WTC11 (cell line): Measurements from ENCODE around the gene TOR3A. TPM values are rescaled to one million over a fixed set of nuclear protein-coding genes. Genes with fewer than 3 reads are reported as not detected.

Experiments used
- ATF1 ChIP-seq: sonication (generic); formaldehyde crosslinking; IDR thresholded peaks from 2 replicates; pipeline ENCODE4 v1.8.1; 2023; ENCODE audit warnings: mild to moderate bottlenecking, moderate library complexity, missing genetic modification reagents
- E2F5 ChIP-seq: sonication (generic); formaldehyde crosslinking; IDR thresholded peaks from 2 replicates; pipeline ENCODE4 v1.8.1; 2022; ENCODE audit warnings: mild to moderate bottlenecking, moderate library complexity, missing genetic modification reagents
- FOXP1 ChIP-seq: sonication (generic); formaldehyde crosslinking; IDR thresholded peaks from 2 replicates; pipeline ENCODE4 v1.8.0; 2022; ENCODE audit warnings: missing genetic modification reagents, mild to moderate bottlenecking, moderate library complexity, borderline replicate concordance
- FOXP4 ChIP-seq: sonication (generic); formaldehyde crosslinking; IDR thresholded peaks from 2 replicates; pipeline ENCODE4 v1.8.0; 2022; ENCODE audit warnings: mild to moderate bottlenecking, missing genetic modification reagents
- GTF2I ChIP-seq: fragments of 250-450 bp; sonication (Bioruptor Pico); conservative IDR thresholded peaks from 2 replicates; pipeline ENCODE4 v1.4.0; 2021; ENCODE audit warnings: mild to moderate bottlenecking
- HMGA2 ChIP-seq: fragments of 250-450 bp; sonication (Bioruptor Pico); IDR thresholded peaks from 2 replicates; pipeline ENCODE4 v1.4.0; 2021; ENCODE audit warnings: mild to moderate bottlenecking, moderate library complexity
- JUN ChIP-seq: sonication (generic); formaldehyde crosslinking; IDR thresholded peaks from 2 replicates; pipeline ENCODE4 v1.8.0; 2023; ENCODE audit warnings: mild to moderate bottlenecking, missing genetic modification reagents
- KAT7 ChIP-seq: sonication (generic); formaldehyde crosslinking; IDR thresholded peaks from 2 replicates; pipeline ENCODE4 v1.8.1; 2023; ENCODE audit warnings: missing genetic modification reagents, mild to moderate bottlenecking, borderline replicate concordance
- MLX ChIP-seq: sonication (generic); formaldehyde crosslinking; IDR thresholded peaks from 2 replicates; pipeline ENCODE4 v1.8.1; 2023; ENCODE audit warnings: mild to moderate bottlenecking, missing genetic modification reagents, moderate library complexity
- NFE2L1 ChIP-seq: sonication (generic); formaldehyde crosslinking; IDR thresholded peaks from 2 replicates; pipeline ENCODE4 v1.8.1; 2023; ENCODE audit warnings: missing genetic modification reagents
- NR2C2 ChIP-seq: sonication (generic); formaldehyde crosslinking; IDR thresholded peaks from 2 replicates; pipeline ENCODE4 v1.8.0; 2022; ENCODE audit warnings: mild to moderate bottlenecking, missing genetic modification reagents
- TCF7 ChIP-seq: sonication (generic); formaldehyde crosslinking; IDR thresholded peaks from 2 replicates; pipeline ENCODE4 v1.8.0; 2022; ENCODE audit warnings: mild to moderate bottlenecking, low read depth, missing genetic modification reagents, moderate library complexity
- TP53 ChIP-seq: sonication (generic); formaldehyde crosslinking; IDR thresholded peaks from 2 replicates; pipeline ENCODE4 v1.8.1; 2023; ENCODE audit warnings: mild to moderate bottlenecking, missing genetic modification reagents
- USF1 ChIP-seq: sonication (generic); formaldehyde crosslinking; IDR thresholded peaks from 2 replicates; pipeline ENCODE4 v1.8.0; 2022; ENCODE audit warnings: mild to moderate bottlenecking, missing genetic modification reagents
- ZBTB21 ChIP-seq: sonication (generic); formaldehyde crosslinking; IDR thresholded peaks from 2 replicates; pipeline ENCODE4 v1.8.1; 2023; ENCODE audit warnings: mild to moderate bottlenecking, missing genetic modification reagents, borderline replicate concordance
- ZNF232 ChIP-seq: sonication (generic); formaldehyde crosslinking; IDR thresholded peaks from 2 replicates; pipeline ENCODE4 v1.8.0; 2022; ENCODE audit warnings: mild to moderate bottlenecking, missing genetic modification reagents
- ZNF396 ChIP-seq: fragments of 250-450 bp; sonication (Bioruptor Pico); IDR thresholded peaks from 2 replicates; pipeline ENCODE4 v1.8.0; 2021; ENCODE audit warnings: mild to moderate bottlenecking, moderate library complexity, borderline replicate concordance
- ZNF416 ChIP-seq: fragments of 250-450 bp; sonication (Bioruptor Pico); IDR thresholded peaks from 2 replicates; pipeline ENCODE4 v1.9.0; 2021; ENCODE audit warnings: mild to moderate bottlenecking, inconsistent platforms
- ZSCAN18 ChIP-seq: fragments of 250-450 bp; sonication (Bioruptor Pico); IDR thresholded peaks from 2 replicates; pipeline ENCODE4 v2.1.2; 2022; ENCODE audit warnings: mild to moderate bottlenecking, moderate library complexity
- total RNA-seq: library from RNA; stranded (reverse); gene quantifications from 3 replicates; pipeline ENCODE4 v1.2.3, GENCODE V29; 2021
- TF ChIP-seq, protein P1 (sequence below): sonication (generic); formaldehyde crosslinking; IDR thresholded peaks from 2 replicates; pipeline ENCODE4 v1.8.0; 2022; ENCODE audit warnings: mild to moderate bottlenecking, missing genetic modification reagents
- TF ChIP-seq, protein P2 (sequence below): fragments of 250-450 bp; sonication (Bioruptor Pico); IDR thresholded peaks from 2 replicates; pipeline ENCODE4 v1.9.0; 2021; ENCODE audit warnings: moderate library complexity, mild to moderate bottlenecking, inconsistent platforms, borderline replicate concordance
- TF ChIP-seq, protein P3 (sequence below): sonication (generic); formaldehyde crosslinking; IDR thresholded peaks from 2 replicates; pipeline ENCODE4 v1.8.0; 2022; ENCODE audit warnings: mild to moderate bottlenecking, missing genetic modification reagents
- TF ChIP-seq, protein P4 (sequence below): fragments of 250-450 bp; sonication (Bioruptor Pico); IDR thresholded peaks from 2 replicates; pipeline ENCODE4 v1.9.0; 2021; ENCODE audit warnings: mild to moderate bottlenecking
- TF ChIP-seq, protein P5 (sequence below): sonication (generic); formaldehyde crosslinking; IDR thresholded peaks from 2 replicates; pipeline ENCODE4 v1.8.0; 2022; ENCODE audit warnings: missing genetic modification reagents
- TF ChIP-seq, protein P6 (sequence below): sonication (generic); formaldehyde crosslinking; conservative IDR thresholded peaks from 2 replicates; pipeline ENCODE4 v1.8.1; 2022; ENCODE audit warnings: mild to moderate bottlenecking, missing genetic modification reagents

The TOR3A gene
- total RNA-seq, 1 experiment from 2014 or later = 20.5 TPM

DNA sequence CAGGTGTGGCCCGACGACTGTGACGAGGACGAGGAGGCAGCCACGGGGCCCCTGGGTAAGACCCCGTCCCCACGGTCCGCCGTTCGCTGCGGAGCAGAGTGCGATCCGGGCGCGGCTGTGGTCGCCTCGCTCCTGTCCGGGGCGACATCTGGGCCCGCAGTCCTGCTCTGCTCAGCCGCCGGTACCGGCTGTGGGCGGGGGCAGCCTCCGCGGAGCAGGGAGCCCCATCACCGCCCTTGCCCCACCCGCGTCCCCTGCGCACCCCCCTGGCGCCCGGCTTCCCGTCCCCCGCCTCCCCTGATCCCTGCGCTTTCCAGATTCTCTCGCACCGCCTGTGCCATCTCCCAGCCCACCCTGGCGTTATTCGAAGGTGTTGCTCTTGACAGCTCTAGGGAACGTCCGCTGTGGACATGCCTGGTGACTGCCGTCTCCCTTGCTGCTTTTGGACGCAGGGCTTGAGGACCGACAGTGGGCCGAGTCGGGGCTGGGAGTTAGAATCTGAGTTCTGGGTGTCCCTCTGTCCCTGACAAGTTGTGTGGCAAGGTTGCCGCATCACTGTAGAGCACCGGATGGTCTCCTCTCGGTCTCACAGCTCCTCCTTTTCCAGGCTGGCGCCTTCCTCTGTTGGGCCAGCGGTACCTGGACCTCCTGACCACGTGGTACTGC, 596 bp downstream of the TOR3A start (continued):
- no peak for TF ChIP-seq TCF7
- TF ChIP-seq ZNF396 (CRISPR knock-in tag) = no peak
- no peak for TF ChIP-seq MLX (CRISPR knock-in tag)
- TF ChIP-seq TP53 = no peak
- no peak for TF ChIP-seq HMGA2
- no peak for TF ChIP-seq ZNF232
- 0 out of 2 replicates have a peak, but pooled peaks have one; percentile 4 for TF ChIP-seq FOXP4 (CRISPR knock-in tag)
- TF ChIP-seq, protein P1, sequence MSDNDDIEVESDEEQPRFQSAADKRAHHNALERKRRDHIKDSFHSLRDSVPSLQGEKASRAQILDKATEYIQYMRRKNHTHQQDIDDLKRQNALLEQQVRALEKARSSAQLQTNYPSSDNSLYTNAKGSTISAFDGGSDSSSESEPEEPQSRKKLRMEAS (CRISPR knock-in tag) = peak; percentile 58; the same call in 1 of the 2 replicates
- TF ChIP-seq NFE2L1 = no peak
- TF ChIP-seq, protein P2, sequence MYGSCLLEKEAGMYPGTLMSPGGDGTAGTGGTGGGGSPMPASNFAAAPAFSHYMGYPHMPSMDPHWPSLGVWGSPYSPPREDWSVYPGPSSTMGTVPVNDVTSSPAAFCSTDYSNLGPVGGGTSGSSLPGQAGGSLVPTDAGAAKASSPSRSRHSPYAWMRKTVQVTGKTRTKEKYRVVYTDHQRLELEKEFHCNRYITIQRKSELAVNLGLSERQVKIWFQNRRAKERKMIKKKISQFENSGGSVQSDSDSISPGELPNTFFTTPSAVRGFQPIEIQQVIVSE (CRISPR knock-in tag) = no peak
- no peak; the same call in 1 of the 2 replicates for TF ChIP-seq JUN
- TF ChIP-seq ATF1 (CRISPR knock-in tag) = no peak
- no peak for TF ChIP-seq ZNF416 (CRISPR knock-in tag)
- TF ChIP-seq ZSCAN18 (CRISPR knock-in tag) = no peak
- no peak for TF ChIP-seq E2F5 (CRISPR knock-in tag)
- TF ChIP-seq, protein P3, sequence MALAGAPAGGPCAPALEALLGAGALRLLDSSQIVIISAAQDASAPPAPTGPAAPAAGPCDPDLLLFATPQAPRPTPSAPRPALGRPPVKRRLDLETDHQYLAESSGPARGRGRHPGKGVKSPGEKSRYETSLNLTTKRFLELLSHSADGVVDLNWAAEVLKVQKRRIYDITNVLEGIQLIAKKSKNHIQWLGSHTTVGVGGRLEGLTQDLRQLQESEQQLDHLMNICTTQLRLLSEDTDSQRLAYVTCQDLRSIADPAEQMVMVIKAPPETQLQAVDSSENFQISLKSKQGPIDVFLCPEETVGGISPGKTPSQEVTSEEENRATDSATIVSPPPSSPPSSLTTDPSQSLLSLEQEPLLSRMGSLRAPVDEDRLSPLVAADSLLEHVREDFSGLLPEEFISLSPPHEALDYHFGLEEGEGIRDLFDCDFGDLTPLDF (CRISPR knock-in tag) = no peak
- peak; percentile 84 for TF ChIP-seq USF1 (CRISPR knock-in tag)
- TF ChIP-seq KAT7 (CRISPR knock-in tag) = no peak
- TF ChIP-seq FOXP1 = no peak
- TF ChIP-seq, protein P4, sequence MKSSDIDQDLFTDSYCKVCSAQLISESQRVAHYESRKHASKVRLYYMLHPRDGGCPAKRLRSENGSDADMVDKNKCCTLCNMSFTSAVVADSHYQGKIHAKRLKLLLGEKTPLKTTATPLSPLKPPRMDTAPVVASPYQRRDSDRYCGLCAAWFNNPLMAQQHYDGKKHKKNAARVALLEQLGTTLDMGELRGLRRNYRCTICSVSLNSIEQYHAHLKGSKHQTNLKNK (CRISPR knock-in tag) = no peak
- no peak for TF ChIP-seq NR2C2 (CRISPR knock-in tag)
- no peak for TF ChIP-seq GTF2I (CRISPR knock-in tag)
- no peak for TF ChIP-seq ZBTB21 (CRISPR knock-in tag)
- TF ChIP-seq, protein P5, sequence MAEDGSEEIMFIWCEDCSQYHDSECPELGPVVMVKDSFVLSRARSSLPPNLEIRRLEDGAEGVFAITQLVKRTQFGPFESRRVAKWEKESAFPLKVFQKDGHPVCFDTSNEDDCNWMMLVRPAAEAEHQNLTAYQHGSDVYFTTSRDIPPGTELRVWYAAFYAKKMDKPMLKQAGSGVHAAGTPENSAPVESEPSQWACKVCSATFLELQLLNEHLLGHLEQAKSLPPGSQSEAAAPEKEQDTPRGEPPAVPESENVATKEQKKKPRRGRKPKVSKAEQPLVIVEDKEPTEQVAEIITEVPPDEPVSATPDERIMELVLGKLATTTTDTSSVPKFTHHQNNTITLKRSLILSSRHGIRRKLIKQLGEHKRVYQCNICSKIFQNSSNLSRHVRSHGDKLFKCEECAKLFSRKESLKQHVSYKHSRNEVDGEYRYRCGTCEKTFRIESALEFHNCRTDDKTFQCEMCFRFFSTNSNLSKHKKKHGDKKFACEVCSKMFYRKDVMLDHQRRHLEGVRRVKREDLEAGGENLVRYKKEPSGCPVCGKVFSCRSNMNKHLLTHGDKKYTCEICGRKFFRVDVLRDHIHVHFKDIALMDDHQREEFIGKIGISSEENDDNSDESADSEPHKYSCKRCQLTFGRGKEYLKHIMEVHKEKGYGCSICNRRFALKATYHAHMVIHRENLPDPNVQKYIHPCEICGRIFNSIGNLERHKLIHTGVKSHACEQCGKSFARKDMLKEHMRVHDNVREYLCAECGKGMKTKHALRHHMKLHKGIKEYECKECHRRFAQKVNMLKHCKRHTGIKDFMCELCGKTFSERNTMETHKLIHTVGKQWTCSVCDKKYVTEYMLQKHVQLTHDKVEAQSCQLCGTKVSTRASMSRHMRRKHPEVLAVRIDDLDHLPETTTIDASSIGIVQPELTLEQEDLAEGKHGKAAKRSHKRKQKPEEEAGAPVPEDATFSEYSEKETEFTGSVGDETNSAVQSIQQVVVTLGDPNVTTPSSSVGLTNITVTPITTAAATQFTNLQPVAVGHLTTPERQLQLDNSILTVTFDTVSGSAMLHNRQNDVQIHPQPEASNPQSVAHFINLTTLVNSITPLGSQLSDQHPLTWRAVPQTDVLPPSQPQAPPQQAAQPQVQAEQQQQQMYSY = no peak
- TF ChIP-seq, protein P6, sequence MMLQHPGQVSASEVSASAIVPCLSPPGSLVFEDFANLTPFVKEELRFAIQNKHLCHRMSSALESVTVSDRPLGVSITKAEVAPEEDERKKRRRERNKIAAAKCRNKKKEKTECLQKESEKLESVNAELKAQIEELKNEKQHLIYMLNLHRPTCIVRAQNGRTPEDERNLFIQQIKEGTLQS (CRISPR knock-in tag) = no peak
